Chondrocyte (in vitro differentiated cells): ENCODE results near the gene NR2E1. TPM values are rescaled to one million over a fixed set of nuclear protein-coding genes. Genes with fewer than 3 reads are reported as not detected.

ENCODE experiments used
- DNase-seq: peaks from one replicate; pipeline ENCODE4 v3.0.0; 2021; ENCODE audit warnings: mixed read lengths, low spot score
- H3K27ac Mint-ChIP-seq: one replicate; pipeline ENCODE4 v1.8.0; 2021; ENCODE audit warnings: mild to moderate bottlenecking, moderate library complexity, mixed read lengths; ENCODE audit not compliant: unreplicated experiment
- H3K27me3 Mint-ChIP-seq: 2 replicates; pipeline ENCODE4 v1.8.0; 2021; ENCODE audit warnings: low read depth, mixed read lengths
- H3K36me3 Mint-ChIP-seq: 2 replicates; pipeline ENCODE4 v1.8.0; 2021; ENCODE audit warnings: low read depth, mixed read lengths
- H3K4me1 Mint-ChIP-seq: 2 replicates; pipeline ENCODE4 v1.8.0; 2021; ENCODE audit warnings: low read depth, mild to moderate bottlenecking, mixed read lengths
- H3K4me3 Mint-ChIP-seq: one replicate; pipeline ENCODE4 v1.8.0; 2021; ENCODE audit warnings: mild to moderate bottlenecking, moderate library complexity, mixed read lengths; ENCODE audit not compliant: unreplicated experiment
- H3K9me3 Mint-ChIP-seq: 2 replicates; pipeline ENCODE4 v1.8.0; 2021; ENCODE audit warnings: low read depth, mixed read lengths
- CTCF ChIP-seq: fragments of 200-600 bp; sonication (generic); IDR thresholded peaks from 2 replicates; pipeline ENCODE4 v1.5.0; 2021; ENCODE audit warnings: antibody characterized with exemption, mild to moderate bottlenecking, moderate library complexity
- total RNA-seq: library from RNA; stranded (reverse); gene quantifications from 3 replicates; pipeline ENCODE4 v1.2.1, GENCODE V29; 2021

The NR2E1 gene
- total RNA-seq, 1 donor from 2014 or later = not detected

GRCh38 chr6:108161724-108162282, 4.0 kb upstream of the NR2E1 start:
- Mint-ChIP-seq H3K36me3 (peaks cover 1% of the 10 kb centered on the region), H3K9me3 (no peaks in the 10 kb centered on the region), H3K4me3 (no peak overlapping the region), H3K27ac (no peak overlapping the region), H3K4me1 (peaks cover 38% of the 10 kb centered on the region), H3K27me3 (peaks cover 89% of the 10 kb centered on the region)
- DNase-seq = no peak
- TF ChIP-seq CTCF = no peak

GRCh38 chr6:108163267-108163643, 2.6 kb upstream of the NR2E1 start:
- H3K4me3 Mint-ChIP-seq = no peak overlapping the region
- no peaks in the 10 kb centered on the region for H3K36me3 Mint-ChIP-seq
- TF ChIP-seq CTCF = no peak
- peaks cover 41% of the 10 kb centered on the region for H3K4me1 Mint-ChIP-seq
- no peaks in the 10 kb centered on the region for H3K9me3 Mint-ChIP-seq
- H3K27me3 Mint-ChIP-seq = peaks cover 94% of the 10 kb centered on the region
- H3K27ac Mint-ChIP-seq = no peak overlapping the region
- no peak for DNase-seq

GRCh38 chr6:108163644-108164542, 1.9 kb upstream of the NR2E1 start:
- Mint-ChIP-seq H3K4me3 (no peak overlapping the region), H3K27me3 (peaks cover 91% of the 10 kb centered on the region), H3K27ac (no peak overlapping the region), H3K36me3 (no peaks in the 10 kb centered on the region), H3K9me3 (no peaks in the 10 kb centered on the region), H3K4me1 (peaks cover 40% of the 10 kb centered on the region)
- TF ChIP-seq CTCF = no peak
- DNase-seq = no peak

- Mint-ChIP-seq H3K27me3 (peaks cover 92% of the 10 kb centered on the region), H3K36me3 (no peaks in the 10 kb centered on the region), H3K9me3 (no peaks in the 10 kb centered on the region), H3K4me3 (peak overlapping the region; percentile 12), H3K27ac (no peak overlapping the region), H3K4me1 (peaks cover 46% of the 10 kb centered on the region)
- no peak for TF ChIP-seq CTCF
- DNase-seq = no peak
Measured at GRCh38 chr6:108164543-108164814, 1.3 kb upstream of the NR2E1 start.

GRCh38 chr6:108164815-108165706, 761 bp upstream of the NR2E1 start:
- no peak overlapping the region for H3K27ac Mint-ChIP-seq
- no peak for DNase-seq
- H3K4me1 Mint-ChIP-seq = peaks cover 46% of the 10 kb centered on the region
- no peaks in the 10 kb centered on the region for H3K9me3 Mint-ChIP-seq
- no peak for TF ChIP-seq CTCF
- no peaks in the 10 kb centered on the region for H3K36me3 Mint-ChIP-seq
- peaks cover 91% of the 10 kb centered on the region for H3K27me3 Mint-ChIP-seq
- H3K4me3 Mint-ChIP-seq = peak overlapping the region; percentile 40
